MM.1S (cell line): Measurements from ENCODE around the gene DPH7.
"Not testable (repeated sequence)": the region's sequence is repeated elsewhere in the genome, so short reads cannot be mapped to it uniquely, and the experiment has no call there.

ENCODE experiments used
- DNase-seq: peaks from one replicate; pipeline ENCODE4 v3.0.0-alpha.2; 2015
- H2AFZ ChIP-seq: fragments of 300-600 bp; sonication (generic); 2 replicates; pipeline ENCODE4 v1.6.0; 2016; ENCODE audit warnings: antibody characterized with exemption, low read length
- H3F3A ChIP-seq: fragments of 300-600 bp; sonication (generic); 2 replicates; pipeline ENCODE4 v1.6.1; 2016; ENCODE audit warnings: mild to moderate bottlenecking, antibody characterized with exemption, low read length, moderate library complexity, mixed read lengths; ENCODE audit not compliant: insufficient read depth
- H3K27ac ChIP-seq: fragments of 300-600 bp; sonication (generic); 2 replicates; pipeline ENCODE4 v1.5.1; 2016; ENCODE audit warnings: mild to moderate bottlenecking, low read length
- H3K27me3 ChIP-seq: fragments of 300-600 bp; sonication (generic); replicated peaks from 2 replicates; pipeline ENCODE4 v1.6.0; 2016; ENCODE audit warnings: low read length; ENCODE audit not compliant: insufficient read depth
- H3K36me3 ChIP-seq: fragments of 300-600 bp; sonication (generic); replicated peaks from 2 replicates; pipeline ENCODE4 v1.6.1; 2016; ENCODE audit warnings: mild to moderate bottlenecking, low read length, mixed read lengths; ENCODE audit not compliant: insufficient read depth
- H3K4me1 ChIP-seq: fragments of 300-600 bp; sonication (generic); 2 replicates; pipeline ENCODE4 v1.6.1; 2016; ENCODE audit warnings: low read length, mixed read lengths
- H3K4me2 ChIP-seq: fragments of 300-600 bp; sonication (generic); 2 replicates; pipeline ENCODE4 v1.6.0; 2016; ENCODE audit warnings: low read depth, low read length
- H3K4me3 ChIP-seq: fragments of 300-600 bp; sonication (generic); 2 replicates; pipeline ENCODE4 v1.5.1; 2016; ENCODE audit warnings: low read length, mixed read lengths
- H3K79me2 ChIP-seq: fragments of 300-600 bp; sonication (generic); 2 replicates; pipeline ENCODE4 v1.6.1; 2016; ENCODE audit warnings: mixed run types, low read length, mixed read lengths
- H3K9ac ChIP-seq: fragments of 300-600 bp; sonication (generic); 2 replicates; pipeline ENCODE4 v1.6.1; 2016; ENCODE audit warnings: low read length, mixed read lengths
- H3K9me2 ChIP-seq: fragments of 300-600 bp; sonication (generic); replicated peaks from 2 replicates; pipeline ENCODE4 v1.6.1; 2016; ENCODE audit warnings: mild to moderate bottlenecking, low read length, mixed read lengths; ENCODE audit not compliant: insufficient read depth
- H3K9me3 ChIP-seq: fragments of 300-600 bp; sonication (generic); replicated peaks from 2 replicates; pipeline ENCODE4 v1.6.1; 2016; ENCODE audit warnings: mild to moderate bottlenecking, low read length, mixed read lengths; ENCODE audit not compliant: insufficient read depth
- H4K20me1 ChIP-seq: fragments of 300-600 bp; sonication (generic); 2 replicates; pipeline ENCODE4 v1.6.1; 2016; ENCODE audit warnings: mild to moderate bottlenecking, low read length, moderate library complexity, mixed read lengths; ENCODE audit not compliant: insufficient read depth
- EZH2 ChIP-seq: fragments of 300-600 bp; sonication (generic); optimal IDR thresholded peaks from 2 replicates; pipeline ENCODE3; 2017; ENCODE audit warnings: low read depth, mild to moderate bottlenecking, antibody characterized with exemption, low read length, mixed read lengths
- EZH2phosphoT487 ChIP-seq: fragments of 300-600 bp; sonication (generic); IDR thresholded peaks from 2 replicates; pipeline ENCODE4 v1.6.1; 2018; ENCODE audit warnings: antibody characterized with exemption, low read length
- TF ChIP-seq, protein P1 (sequence below): fragments of 300-600 bp; sonication (generic); IDR thresholded peaks from 2 replicates; pipeline ENCODE4 v1.5.1; 2016; ENCODE audit warnings: antibody characterized with exemption, low read length, mixed read lengths

The DPH7 gene

DNA sequence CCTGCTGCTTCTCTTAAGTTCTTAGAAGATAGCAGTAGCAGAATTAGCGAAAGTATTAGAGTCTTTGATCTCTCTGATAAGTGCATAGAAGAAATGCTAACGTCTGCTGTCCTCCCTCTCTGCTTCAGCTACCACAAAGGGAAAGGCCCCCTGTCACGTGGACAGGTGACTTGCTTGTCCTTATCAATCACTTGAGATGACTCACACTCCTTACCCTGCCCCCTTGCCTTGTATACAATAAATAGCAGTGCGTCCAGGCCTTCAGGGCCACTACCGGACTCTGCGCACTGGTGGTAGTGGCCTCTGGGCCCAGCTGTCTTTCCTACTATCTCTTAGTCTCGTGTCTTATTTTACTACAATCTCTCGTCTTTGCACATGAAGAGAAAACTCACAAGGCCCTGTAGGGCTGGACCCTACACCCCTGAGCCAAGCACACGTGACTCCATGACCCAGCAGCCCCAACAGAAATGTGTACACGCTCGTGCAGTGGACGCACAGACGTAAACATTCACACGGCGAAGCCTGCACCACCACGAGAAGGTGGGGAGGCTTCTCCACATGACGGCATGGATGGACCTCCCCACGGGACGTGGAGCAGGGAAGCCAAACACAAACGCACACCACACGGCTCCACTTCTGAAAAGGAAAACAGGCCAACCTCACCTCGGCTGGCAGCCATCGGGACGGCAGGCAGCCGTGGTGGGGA lies 66.8 kb downstream of the DPH7 start:
- Histone ChIP-seq H3K27me3 (no peaks in the 10 kb centered on the region), H3K79me2 (no peaks in the 10 kb centered on the region), H3K27ac (no peak overlapping the region), H3K4me1 (peaks cover 17% of the 10 kb centered on the region), H4K20me1 (no peaks in the 10 kb centered on the region), H3K9me3 (no peaks in the 10 kb centered on the region), H3K9me2 (no peaks in the 10 kb centered on the region), H3K36me3 (no peaks in the 10 kb centered on the region), H3K9ac (no peak overlapping the region), H3K4me3 (no peak overlapping the region), H3F3A (peaks cover 16% of the 10 kb centered on the region), H2AFZ (no peak overlapping the region), H3K4me2 (no peak overlapping the region; the same call in 1 of the 2 replicates)
- TF ChIP-seq, protein P1, sequence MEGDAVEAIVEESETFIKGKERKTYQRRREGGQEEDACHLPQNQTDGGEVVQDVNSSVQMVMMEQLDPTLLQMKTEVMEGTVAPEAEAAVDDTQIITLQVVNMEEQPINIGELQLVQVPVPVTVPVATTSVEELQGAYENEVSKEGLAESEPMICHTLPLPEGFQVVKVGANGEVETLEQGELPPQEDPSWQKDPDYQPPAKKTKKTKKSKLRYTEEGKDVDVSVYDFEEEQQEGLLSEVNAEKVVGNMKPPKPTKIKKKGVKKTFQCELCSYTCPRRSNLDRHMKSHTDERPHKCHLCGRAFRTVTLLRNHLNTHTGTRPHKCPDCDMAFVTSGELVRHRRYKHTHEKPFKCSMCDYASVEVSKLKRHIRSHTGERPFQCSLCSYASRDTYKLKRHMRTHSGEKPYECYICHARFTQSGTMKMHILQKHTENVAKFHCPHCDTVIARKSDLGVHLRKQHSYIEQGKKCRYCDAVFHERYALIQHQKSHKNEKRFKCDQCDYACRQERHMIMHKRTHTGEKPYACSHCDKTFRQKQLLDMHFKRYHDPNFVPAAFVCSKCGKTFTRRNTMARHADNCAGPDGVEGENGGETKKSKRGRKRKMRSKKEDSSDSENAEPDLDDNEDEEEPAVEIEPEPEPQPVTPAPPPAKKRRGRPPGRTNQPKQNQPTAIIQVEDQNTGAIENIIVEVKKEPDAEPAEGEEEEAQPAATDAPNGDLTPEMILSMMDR = no peak
- no peak for TF ChIP-seq EZH2phosphoT487
- TF ChIP-seq EZH2 = no peak
- no peak for DNase-seq

DNA sequence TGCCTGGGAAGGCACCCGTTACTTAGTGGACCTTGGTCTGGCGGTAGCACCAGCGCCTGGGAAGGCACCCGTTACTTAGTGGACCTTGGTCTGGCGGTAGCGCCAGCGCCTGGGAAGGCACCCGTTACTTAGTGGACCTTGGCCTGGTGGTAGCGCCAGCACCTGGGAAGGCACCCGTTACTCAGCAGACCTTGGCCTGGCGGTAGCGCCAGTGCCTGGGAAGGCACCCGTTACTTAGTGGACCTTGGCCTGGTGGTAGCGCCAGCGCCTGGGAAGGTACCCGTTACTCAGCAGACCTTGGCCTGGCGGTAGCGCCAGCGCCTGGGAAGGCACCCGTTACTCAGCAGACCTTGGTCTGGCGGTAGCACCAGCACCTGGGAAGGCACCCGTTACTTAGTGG lies 67.6 kb downstream of the DPH7 start:
- H3K27ac ChIP-seq, H3K4me2 ChIP-seq, H3K4me3 ChIP-seq, H2AFZ ChIP-seq, H3K9me3 ChIP-seq, H4K20me1 ChIP-seq, H3K9me2 ChIP-seq, H3K9ac ChIP-seq, H3K79me2 ChIP-seq, H3K36me3 ChIP-seq, H3K27me3 ChIP-seq, DNase-seq: not testable (repeated sequence)
- peaks cover 16% of the 10 kb centered on the region for H3F3A ChIP-seq
- H3K4me1 ChIP-seq = peaks cover 17% of the 10 kb centered on the region

DNA sequence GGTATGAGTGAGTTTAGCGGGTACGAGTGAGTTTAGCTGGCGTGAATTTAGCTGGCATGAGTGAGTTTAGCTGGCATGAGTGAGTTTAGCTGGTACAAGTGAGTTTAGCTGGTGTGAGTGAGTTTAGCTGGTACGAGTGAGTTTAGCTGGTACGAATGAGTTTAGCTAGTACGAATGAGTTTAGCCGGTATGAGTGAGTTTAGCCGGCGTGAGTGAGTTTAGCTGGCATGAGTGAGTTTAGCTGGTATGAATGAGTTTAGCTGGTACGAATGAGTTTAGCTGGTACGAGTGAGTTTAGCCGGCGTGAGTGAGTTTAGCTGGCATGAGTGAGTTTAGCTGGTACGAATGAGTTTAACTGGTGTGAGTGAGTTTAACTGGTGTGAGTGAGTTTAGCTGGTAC lies 69.5 kb downstream of the DPH7 start:
- H3K4me2 ChIP-seq = no peak overlapping the region
- H3K36me3 ChIP-seq = no peaks in the 10 kb centered on the region
- H3F3A ChIP-seq = peaks cover 16% of the 10 kb centered on the region
- H4K20me1 ChIP-seq = no peaks in the 10 kb centered on the region
- peaks cover 17% of the 10 kb centered on the region for H3K4me1 ChIP-seq
- H3K4me3 ChIP-seq = no peak overlapping the region
- peaks cover 15% of the 10 kb centered on the region for H3K27me3 ChIP-seq
- H3K9me3 ChIP-seq = no peaks in the 10 kb centered on the region
- no peak overlapping the region for H3K9ac ChIP-seq
- no peaks in the 10 kb centered on the region for H3K79me2 ChIP-seq
- H2AFZ ChIP-seq = no peak overlapping the region
- H3K27ac ChIP-seq = no peak overlapping the region
- no peak for TF ChIP-seq EZH2
- no peak for TF ChIP-seq EZH2phosphoT487
- TF ChIP-seq, protein P1 = no peak
- DNase-seq = no peak
- no peaks in the 10 kb centered on the region for H3K9me2 ChIP-seq

DNA sequence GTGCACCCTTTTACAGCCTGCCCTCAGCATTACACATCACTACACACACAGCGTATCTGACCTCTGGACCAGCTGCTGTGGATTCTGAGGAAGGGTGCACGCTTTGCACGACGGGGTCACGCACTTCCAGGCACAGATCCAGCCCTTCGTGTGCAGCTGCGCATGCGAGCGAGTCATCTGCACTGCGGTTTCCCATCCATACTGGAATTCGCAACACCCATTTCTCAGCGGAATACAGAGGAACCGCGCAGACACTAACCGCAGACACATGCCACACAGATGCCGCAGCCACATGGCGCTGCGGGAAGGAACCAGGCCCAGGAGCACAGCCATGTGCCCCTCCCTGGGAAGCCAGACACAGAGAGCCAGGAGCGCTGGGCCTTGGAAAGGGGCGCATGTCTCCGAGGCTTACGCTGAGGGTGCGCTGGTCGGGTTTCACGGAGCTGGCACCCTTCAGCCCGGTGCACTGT lies 72.0 kb downstream of the DPH7 start:
- Histone ChIP-seq H3K9ac (no peak overlapping the region), H2AFZ (no peak overlapping the region), H3F3A (no peaks in the 10 kb centered on the region), H3K9me2 (no peaks in the 10 kb centered on the region), H3K79me2 (no peaks in the 10 kb centered on the region), H4K20me1 (no peaks in the 10 kb centered on the region), H3K27me3 (peaks cover 16% of the 10 kb centered on the region), H3K4me2 (no peak overlapping the region), H3K36me3 (no peaks in the 10 kb centered on the region), H3K4me3 (no peak overlapping the region), H3K4me1 (no peaks in the 10 kb centered on the region), H3K9me3 (no peaks in the 10 kb centered on the region), H3K27ac (no peak overlapping the region)
- no peak for DNase-seq
- no peak for TF ChIP-seq EZH2phosphoT487
- TF ChIP-seq, protein P1 = no peak
- no peak for TF ChIP-seq EZH2
